Sigmoid colon (tissue), 3 donors: ENCODE data around the gene GPRASP3.
"Not testable (repeated sequence)": the region's sequence is repeated elsewhere in the genome, so short reads cannot be mapped to it uniquely, and the experiment has no call there.

ENCODE experiments used
- CTCF ChIP-seq, 4 experiments: fragments of 450-650 bp in 3 of 4; fragments of 200-600 bp in 1 of 4; IDR thresholded peaks; one replicate each; pipeline ENCODE4 v1.5.1; 2016 to 2019; ENCODE audit warnings: antibody characterized with exemption in 4 of 4, mild to moderate bottlenecking in 3 of 4, moderate library complexity in 2 of 4
- POLR2A ChIP-seq, 2 donors: fragments of 450-650 bp; IDR thresholded peaks; one replicate each; pipeline ENCODE4 v1.6.1; 2016; ENCODE audit warnings: antibody characterized with exemption in 2 of 2, mild to moderate bottlenecking in 2 of 2, moderate library complexity in 2 of 2

- not testable (repeated sequence) for TF ChIP-seq CTCF, POLR2A (IDR thresholded peaks at IDR 0.05)
These were observed 43.1 kb upstream of the GPRASP3 start for GRCh38 chrX:102677479-102677878.
